ENCODE results near the gene ZNF232.
"Not testable (repeated sequence)": the region's sequence is repeated elsewhere in the genome, so short reads cannot be mapped to it uniquely, and the experiment has no call there.

ZNF232 gene

DNA sequence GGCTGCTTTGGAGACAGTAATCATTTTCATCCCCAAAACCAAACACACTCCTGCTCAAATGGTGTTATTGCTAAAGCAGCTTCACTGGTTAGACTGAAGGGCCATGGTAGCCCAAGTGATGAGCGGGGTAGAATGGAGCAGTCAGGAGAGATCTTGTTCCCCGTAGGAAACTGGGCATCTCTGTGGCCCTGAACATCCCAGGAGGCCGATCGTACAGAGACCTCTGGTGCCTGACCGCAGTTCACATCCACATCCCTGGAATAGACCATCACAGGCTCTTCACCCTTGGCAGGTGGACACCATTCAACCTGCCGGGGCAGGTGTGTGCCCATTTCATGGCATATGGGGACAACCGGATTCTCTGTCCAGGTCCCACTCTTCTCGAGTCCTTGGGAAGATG, 18.1 kb upstream of the ZNF232 start:
- DNase-seq: not testable (repeated sequence)

DNA sequence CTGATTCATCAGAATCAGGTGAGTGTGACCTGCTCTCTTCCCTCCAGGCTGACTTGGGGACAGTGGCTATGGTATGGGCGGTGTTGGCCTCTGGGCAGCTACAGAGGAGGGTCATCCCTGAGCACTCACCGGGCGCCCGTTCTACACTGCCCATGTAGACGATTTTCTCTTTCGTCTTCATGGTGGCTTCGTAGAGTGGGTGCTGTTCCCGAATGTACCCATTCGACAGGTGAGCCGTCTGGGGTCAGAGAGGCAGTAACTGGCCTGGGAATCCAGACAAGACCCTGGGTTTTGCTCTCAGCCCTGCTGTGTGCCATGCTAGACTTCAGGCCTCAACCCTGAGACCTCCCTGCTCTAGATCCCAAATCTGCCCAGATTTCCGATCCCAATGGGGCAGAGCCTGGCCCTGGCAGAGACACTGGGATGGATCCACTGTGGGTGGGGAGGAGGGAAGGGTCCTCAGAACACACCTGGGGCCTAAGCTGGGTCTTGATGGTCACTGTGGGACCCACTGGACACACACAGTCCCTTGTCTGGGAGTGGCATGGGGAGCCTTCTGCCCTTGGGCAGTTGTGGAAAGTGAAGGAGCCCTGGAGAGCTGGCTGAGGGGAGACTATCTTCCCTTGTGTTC, 17.3 kb upstream of the ZNF232 start:
- DNase-seq: no peak

DNA sequence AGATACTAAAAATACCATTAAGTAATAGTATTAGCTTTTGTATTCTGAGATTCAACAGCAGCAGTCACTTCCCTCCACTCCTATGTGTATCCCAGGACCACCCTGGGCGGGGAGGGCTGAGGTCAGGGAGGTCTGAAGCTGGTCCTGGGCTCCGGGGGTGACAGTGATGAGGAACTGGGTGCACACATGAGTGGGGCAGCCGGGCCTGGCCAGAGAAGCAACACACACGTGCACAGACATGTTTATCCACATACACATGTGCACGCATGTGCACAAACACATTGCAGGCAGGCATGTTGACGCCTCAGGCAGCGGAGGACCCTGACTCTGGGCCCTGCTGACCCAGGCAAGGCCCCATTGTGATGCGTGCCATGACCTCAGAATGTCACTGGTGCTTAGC, 16.7 kb upstream of the ZNF232 start:
- not testable (repeated sequence) for DNase-seq

GRCh38 chr17:5127910-5128309, 16.2 kb upstream of the ZNF232 start:
- no peak for DNase-seq

- no peak for DNase-seq
These were observed 15.2 kb upstream of the ZNF232 start for GRCh38 chr17:5126719-5127488.

DNA sequence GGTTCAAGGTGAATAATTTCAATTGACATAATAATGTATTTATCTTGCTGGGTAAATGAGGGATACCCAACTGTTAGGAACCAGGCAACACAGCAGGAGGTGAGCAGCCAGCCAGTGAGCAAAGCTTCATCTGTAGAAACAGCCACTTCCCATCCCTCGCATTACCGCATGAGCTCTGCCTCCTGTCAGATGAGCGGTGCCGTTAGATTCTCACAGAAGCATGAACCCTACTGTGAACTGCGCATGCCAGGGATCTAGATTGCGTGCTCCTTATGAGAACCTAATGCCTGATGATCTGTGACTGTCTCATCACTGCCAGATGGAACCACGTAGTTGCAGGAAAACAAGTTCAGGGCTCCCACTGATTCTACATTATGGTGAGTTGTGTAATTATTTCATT, 13.2 kb upstream of the ZNF232 start:
- not testable (repeated sequence) for DNase-seq

DNA sequence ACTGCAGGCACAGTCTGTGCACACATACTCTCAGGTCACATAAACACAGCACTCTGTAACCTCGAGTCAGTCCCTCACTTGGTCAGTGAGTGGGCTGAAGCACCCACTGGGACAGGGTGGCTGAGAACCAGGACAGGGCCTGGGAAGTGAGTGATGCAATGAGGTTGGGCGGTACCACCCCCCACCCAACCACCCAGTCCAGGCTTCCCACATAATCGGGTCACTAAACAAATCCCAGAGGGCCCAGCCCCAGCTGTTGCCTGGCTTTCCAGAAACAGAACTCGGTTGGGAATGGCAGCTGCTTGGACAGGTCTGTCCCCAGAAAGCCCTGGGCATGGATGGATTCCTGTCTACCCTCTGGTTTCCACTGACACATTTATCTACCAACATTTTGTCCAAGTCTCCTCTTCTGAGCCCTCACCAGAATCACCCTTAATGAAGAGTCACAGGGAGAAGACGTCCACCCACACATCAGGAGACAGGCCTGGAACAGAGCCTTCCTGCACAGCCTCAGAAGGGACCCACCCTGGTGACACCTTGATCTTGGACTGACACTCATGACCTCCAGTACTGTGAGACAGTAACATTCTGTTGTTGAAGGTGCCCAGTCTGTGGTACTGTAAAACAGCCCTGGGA, 12.6 kb upstream of the ZNF232 start:
- not testable (repeated sequence) for DNase-seq

- no peak for DNase-seq
These were observed 11.9 kb upstream of the ZNF232 start for GRCh38 chr17:5123343-5124124.

DNA sequence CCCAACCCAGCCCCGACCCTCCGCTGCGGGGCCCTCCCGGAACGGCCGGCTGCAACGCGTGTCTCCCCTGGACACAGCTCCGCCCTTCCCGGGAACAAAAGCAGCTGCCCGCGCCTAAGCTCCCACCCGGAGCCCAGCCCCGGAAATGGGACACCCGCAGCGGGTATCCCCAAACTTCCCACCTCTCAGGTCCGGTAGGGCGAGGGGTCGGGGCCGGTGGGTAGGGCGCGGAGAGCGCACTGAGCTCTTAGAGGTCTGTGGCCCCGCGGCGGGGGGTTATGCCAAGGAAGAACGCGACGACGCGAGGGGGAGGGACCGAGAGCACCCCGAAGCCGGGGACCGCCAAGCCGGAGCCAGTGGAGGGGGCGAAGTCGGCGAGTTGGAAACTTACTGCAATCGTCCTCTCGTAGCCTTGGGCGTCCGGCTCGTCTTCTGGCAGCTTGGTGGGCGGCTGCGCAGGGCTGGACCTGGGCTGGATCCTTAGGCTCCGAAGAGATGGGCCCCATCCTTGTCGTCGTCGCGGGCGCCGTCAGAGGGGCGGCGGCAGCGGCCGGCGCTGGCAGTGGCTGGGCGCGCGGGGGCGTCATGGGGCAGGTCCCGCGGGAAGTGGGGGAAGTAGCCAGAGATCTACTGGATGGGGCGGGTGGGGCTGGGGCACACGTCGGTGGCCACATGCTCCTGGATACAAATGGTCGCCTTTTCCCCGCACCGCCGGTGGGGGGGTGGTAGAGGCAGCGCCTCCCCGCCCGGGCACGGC, 11.1 kb upstream of the ZNF232 start:
- no peak for DNase-seq

- not testable (repeated sequence) for DNase-seq
These were observed 10.4 kb upstream of the ZNF232 start for GRCh38 chr17:5122056-5122455.

DNA sequence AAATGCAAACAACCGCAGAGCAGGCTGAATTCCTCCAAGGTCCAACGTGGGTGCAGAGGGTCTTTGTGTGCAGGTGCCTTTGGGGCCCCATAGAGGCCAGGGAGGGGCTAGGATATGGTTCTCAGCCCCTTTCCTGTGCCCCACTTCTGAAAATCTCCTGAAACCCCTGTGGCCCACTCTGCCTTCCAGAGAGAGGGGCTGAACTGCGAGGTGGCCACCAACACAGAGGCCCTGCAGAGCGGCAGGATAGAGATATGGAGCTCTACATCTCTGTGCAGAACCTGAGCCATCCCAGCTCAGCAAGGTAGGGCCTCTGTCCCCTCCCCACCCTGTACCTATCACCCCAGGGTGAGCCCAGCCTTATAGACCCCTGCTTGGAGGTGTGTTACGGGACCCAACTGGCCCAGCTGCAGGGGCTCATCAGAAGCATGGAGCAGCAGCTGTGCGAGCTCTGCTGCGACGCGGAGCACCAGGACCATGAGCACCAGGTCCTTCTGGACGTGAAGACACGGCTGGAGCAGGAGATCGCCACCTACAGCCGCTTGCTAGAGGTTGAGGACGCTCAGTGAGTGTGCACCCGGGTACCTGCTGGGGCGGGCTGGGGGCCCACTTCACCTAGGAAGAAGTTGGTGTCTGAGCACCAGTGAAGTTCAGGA, 9.6 kb upstream of the ZNF232 start:
- DNase-seq: no peak

DNA sequence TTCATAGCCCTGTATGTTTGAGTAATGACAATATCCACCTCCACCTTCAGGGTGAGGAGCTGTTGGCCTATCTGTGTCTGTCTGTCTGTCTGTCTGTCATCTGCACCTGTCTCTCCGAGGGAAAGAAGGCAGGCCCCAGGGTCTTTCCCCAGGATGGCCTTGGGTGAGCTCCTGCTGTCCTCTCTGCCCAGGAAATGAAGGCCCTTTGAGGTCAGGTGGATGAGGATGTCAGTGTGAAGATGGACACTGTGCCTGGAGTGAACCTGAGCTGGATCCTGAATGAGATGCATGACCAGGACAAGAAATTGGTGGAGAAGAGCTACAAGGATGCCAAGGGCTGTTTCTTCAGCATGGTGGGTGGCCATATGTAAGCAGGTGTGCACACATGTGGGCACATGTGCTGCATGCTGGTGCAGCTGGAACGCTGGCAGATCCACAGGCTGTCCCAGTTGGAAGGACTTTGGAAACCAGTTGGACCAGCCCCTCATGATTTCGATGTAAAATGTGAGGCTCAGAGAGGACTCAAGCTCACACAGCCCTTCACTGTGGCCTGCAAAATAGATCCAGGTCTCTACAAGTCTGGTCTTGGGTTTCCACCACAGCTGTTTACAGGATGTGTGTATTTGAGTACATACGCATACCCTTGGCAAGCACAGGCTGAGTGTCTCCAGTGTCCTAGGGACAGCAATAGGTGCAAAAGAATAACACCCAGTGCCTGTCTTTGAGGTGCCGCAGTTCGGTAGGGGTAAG, 8.9 kb upstream of the ZNF232 start:
- not testable (repeated sequence) for DNase-seq

DNA sequence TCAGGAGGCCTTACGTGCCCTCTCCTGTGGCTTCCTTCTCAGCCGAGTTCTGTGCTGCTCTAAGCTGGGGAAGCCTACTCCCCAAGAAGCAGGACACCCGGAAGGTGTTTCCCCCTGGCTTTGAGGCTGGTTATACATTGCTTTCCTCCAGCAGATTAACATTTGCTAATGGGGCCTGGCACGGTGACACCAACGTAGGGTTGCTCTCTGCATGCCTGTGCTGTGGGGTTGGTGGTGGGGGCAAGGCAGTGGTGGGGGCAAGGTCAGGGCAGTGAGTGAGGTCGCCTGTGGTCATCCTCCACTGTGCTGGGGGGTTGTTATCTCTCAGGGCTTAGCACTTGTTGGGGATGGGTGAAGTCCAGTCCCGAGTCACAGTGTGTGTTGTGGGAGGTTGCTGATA, 8.4 kb upstream of the ZNF232 start:
- DNase-seq: no peak

DNA sequence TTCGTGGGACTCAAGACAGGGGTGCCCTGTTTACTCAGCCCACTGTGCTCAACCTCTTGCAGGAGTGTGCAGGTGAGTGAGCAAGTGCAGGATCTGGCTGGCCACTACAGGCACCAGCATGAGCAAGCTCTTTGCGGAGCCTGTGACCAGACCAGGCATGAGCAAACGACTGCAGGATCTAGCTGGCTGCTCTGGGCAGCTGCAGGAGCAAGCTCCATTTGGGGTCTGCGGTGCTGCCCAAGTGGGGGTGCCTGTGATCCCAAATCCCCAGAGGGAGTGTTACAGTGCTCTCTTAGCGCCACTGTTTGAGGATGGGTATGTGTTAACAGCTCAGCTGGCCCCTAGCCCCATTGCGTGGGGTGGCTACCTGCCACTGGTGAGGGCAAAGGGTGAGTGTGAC, 6.5 kb upstream of the ZNF232 start:
- no peak for DNase-seq

DNA sequence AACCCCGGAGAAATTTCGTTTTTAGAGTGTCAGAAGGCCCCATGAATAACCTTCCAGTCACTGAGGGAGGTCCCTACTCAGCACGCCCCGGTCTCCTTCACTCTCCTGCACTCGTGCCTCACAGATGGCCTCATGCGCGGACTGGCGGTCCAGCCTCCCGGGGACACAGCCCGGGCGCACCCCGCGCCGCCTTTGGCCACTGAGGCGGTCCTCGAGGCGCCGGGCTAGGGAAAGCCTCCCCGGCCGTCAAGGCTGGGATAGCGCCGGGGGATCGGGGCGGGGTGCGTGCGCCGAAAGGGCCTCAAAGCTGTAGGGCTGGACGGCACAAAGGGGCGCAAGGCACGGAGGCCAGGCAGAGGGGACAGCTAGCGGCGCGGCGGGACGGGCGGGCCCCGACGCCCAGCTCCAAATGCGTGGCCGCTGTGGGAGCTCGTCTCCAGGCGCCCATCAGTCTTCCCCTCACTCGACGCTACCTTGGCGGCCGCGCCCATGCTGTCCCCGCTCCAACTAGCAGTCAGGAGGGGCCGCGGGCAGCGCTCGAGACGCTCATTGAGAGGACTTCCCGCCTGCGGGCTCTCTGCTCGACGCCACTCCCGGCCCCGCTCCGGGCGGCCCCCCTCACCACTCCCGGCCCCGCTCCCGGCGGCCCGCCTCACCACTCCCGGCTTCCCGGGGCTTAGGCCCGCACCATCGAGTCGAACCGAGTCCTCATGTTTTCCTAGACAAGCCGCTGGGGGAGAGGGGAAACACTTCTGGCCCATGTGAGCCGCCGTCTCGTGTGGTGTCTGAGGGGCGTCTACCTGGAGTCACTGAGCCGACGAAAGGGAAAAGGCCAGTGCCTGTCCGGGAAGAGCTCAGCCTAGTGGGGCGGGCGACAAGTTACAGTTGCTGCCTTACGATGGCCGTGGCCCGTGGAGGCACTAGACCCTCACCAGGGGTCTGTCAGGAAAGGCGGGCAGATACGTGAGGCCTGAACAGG, 4.3 kb upstream of the ZNF232 start, which contains the start of gene USP6:
TSS of gene USP6 (plus strand) at position 360 of the 979 bp plus-strand sequence. CDS start 14,336 bp downstream, outside the sequence.
- no peak for DNase-seq

GRCh38 chr17:5110816-5111215, 862 bp downstream of the ZNF232 start:
- DNase-seq: no peak

- no peak for DNase-seq
These were observed 10.8 kb downstream of the ZNF232 start for GRCh38 chr17:5100832-5101231.

DNA sequence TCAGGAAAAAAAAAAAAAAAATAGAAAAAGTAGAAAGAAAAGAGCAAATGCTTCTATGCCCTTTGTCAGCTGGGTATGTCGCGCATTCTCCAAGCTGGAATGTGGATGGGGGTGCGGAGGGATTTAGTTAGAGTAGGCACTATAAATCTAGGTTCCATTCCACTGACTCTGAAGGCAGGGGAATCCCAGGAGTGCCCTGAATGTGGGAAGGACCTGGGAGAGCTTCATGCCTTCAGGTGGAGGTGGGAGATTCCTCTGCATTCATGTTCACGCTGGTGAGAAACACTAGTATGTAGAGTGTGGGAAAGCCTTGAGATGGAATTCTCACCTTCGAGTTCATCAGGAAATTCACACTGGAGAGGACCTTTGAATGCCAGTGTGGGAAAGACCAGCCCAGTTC, 12.4 kb downstream of the ZNF232 start:
- DNase-seq: no peak

GRCh38 chr17:5097101-5097834, 14.4 kb downstream of the ZNF232 start:
- DNase-seq: no peak
